ENCODE results near the gene U2AF1L4.

The U2AF1L4 gene

GRCh38 chr19:35757231-35757748 is 12.1 kb upstream of the U2AF1L4 start:
- DNase-seq (ENCODE audit: low read depth), result peak; percentile 74
- TF ChIP-seq CTCF (IDR thresholded peaks at IDR 0.05; ENCODE audit: low read depth, low read length) (no peak), MYC (IDR thresholded peaks at IDR 0.05; ENCODE audit: low read depth, low read length) (no peak), POLR2A (IDR thresholded peaks at IDR 0.05; ENCODE audit: extremely low read depth, insufficient read length) (no peak), MAX (IDR thresholded peaks at IDR 0.05; ENCODE audit: low read depth, low read length) (no peak)
- H3K4me3 ChIP-seq (ENCODE audit: low read depth, low read length), result peak overlapping the region; percentile 48

- DNase-seq (ENCODE audit: low read depth), result no peak
- TF ChIP-seq POLR2A (IDR thresholded peaks at IDR 0.05; ENCODE audit: extremely low read depth, insufficient read length) (no peak), CTCF (IDR thresholded peaks at IDR 0.05; ENCODE audit: low read depth, low read length) (no peak), MYC (IDR thresholded peaks at IDR 0.05; ENCODE audit: low read depth, low read length) (no peak), MAX (IDR thresholded peaks at IDR 0.05; ENCODE audit: low read depth, low read length) (no peak)
- peak within 1 kb of the TSS; percentile 48 for H3K4me3 ChIP-seq (ENCODE audit: low read depth, low read length)
Measured at GRCh38 chr19:35756377-35757230, 11.4 kb upstream of the U2AF1L4 start, which contains the start of gene HSPB6. Gene HSPB6, minus strand, starts transcription at chr19:35757029. Its CDS starts 21 bp downstream, at chr19:35757008.

GRCh38 chr19:35755550-35756376 is 10.5 kb upstream of the U2AF1L4 start:
- H3K4me3 ChIP-seq (ENCODE audit: low read depth, low read length), result no peak overlapping the region

GRCh38 chr19:35755131-35755549 is 9.9 kb upstream of the U2AF1L4 start:
- TF ChIP-seq MYC (IDR thresholded peaks at IDR 0.05; ENCODE audit: low read depth, low read length) (no peak), POLR2A (IDR thresholded peaks at IDR 0.05; ENCODE audit: extremely low read depth, insufficient read length) (no peak), MAX (IDR thresholded peaks at IDR 0.05; ENCODE audit: low read depth, low read length) (no peak), CTCF (IDR thresholded peaks at IDR 0.05; ENCODE audit: low read depth, low read length) (no peak)
- no peak for DNase-seq (ENCODE audit: low read depth)
- H3K4me3 ChIP-seq (ENCODE audit: low read depth, low read length), result no peak overlapping the region

More at GRCh38 chr19:35755550-35756376, 10.5 kb upstream of the U2AF1L4 start:
- DNase-seq (ENCODE audit: low read depth), result no peak
- TF ChIP-seq MYC (IDR thresholded peaks at IDR 0.05; ENCODE audit: low read depth, low read length), result no peak

- H3K4me3 ChIP-seq (ENCODE audit: low read depth, low read length), result no peak overlapping the region
- no peak for TF ChIP-seq POLR2A (IDR thresholded peaks at IDR 0.05; ENCODE audit: extremely low read depth, insufficient read length)
- TF ChIP-seq MAX (IDR thresholded peaks at IDR 0.05; ENCODE audit: low read depth, low read length), result no peak
- no peak for TF ChIP-seq CTCF (IDR thresholded peaks at IDR 0.05; ENCODE audit: low read depth, low read length)
- no peak for TF ChIP-seq MYC (IDR thresholded peaks at IDR 0.05; ENCODE audit: low read depth, low read length)
- no peak for DNase-seq (ENCODE audit: low read depth)
Measured at GRCh38 chr19:35754370-35755130, 9.3 kb upstream of the U2AF1L4 start.

Measured in NB4 (cell line).